ENCODE results near the gene KCNJ4.
"Not testable (repeated sequence)": the region's sequence is repeated elsewhere in the genome, so short reads cannot be mapped to it uniquely, and the experiment has no call there.

Gene KCNJ4

DNA sequence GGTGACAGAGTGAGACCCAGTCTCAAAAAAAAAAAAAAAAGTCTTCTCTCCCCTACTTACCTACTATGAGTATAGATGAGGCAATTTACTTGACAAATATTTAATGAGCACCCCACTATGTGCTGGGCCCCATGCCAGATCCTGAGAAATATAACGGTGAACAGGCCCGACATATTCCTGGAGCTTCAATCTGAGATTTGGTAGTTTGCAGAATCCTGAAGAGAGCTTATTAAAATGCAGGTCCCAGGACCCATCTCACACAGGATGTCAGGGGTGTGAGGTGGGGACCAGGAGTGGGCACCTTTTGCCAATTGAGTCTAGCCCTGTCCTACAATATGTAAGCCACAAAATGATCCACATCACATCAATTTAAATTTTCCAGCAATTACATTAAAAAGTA is 44.0 kb downstream of the KCNJ4 start:
- H3K9ac ChIP-seq (ENCODE audit: low read length) = no peak overlapping the region
- no peak overlapping the region for H3K4ac ChIP-seq (ENCODE audit: low read depth, low read length)
- no peaks in the 10 kb centered on the region for H3K79me1 ChIP-seq (ENCODE audit: low read length)
- H3K27me3 ChIP-seq (ENCODE audit: insufficient read depth, low read length) = no peaks in the 10 kb centered on the region
- no peak overlapping the region for H3K4me2 ChIP-seq (ENCODE audit: low read length)
- H3K36me3 ChIP-seq (ENCODE audit: control insufficient read depth in 1 of 2, insufficient read depth in 2 of 2, low read length in 2 of 2) = no peaks in the 10 kb centered on the region
- no peak overlapping the region for H2BK120ac ChIP-seq (ENCODE audit: insufficient read depth, low read length, poor library complexity)
- no peak overlapping the region for H4K12ac ChIP-seq (ENCODE audit: low read depth, low read length)
- H2AK5ac ChIP-seq (ENCODE audit: low read length) = no peak overlapping the region
- H3K23ac ChIP-seq (ENCODE audit: low read length) = no peak overlapping the region
- no peaks in the 10 kb centered on the region for H3K79me2 ChIP-seq (ENCODE audit: control insufficient read depth, insufficient read depth, low read length, poor library complexity)
- H2BK5ac ChIP-seq (ENCODE audit: low read depth, low read length, poor library complexity) = no peak overlapping the region
- WGBS (ENCODE audit: extremely low coverage, insufficient coverage, insufficient read length) = no CpG with 5 or more reads among the region's 2 CpGs
- H3K18ac ChIP-seq (ENCODE audit: low read length) = no peak overlapping the region
- no peak overlapping the region for H4K91ac ChIP-seq (ENCODE audit: low read depth, low read length)
- H3K4me1 ChIP-seq (ENCODE audit: control insufficient read depth in 1 of 2, insufficient read depth in 2 of 2, low read length in 2 of 2) = no peaks in the 10 kb centered on the region
- no peak overlapping the region for H3K14ac ChIP-seq (ENCODE audit: low read length)
- H2AFZ ChIP-seq (ENCODE audit: insufficient read depth, low read length, poor library complexity) = no peak overlapping the region
- H3K4me3 ChIP-seq (ENCODE audit: low read depth, low read length) = no peak overlapping the region
- no peak overlapping the region for H3K27ac ChIP-seq (ENCODE audit: low read depth, low read length)
- H3K9me3 ChIP-seq (ENCODE audit: insufficient read depth, low read depth, low read length) = peaks cover 8% of the 10 kb centered on the region
- no peak overlapping the region for H4K8ac ChIP-seq (ENCODE audit: low read depth, low read length)
- H2BK12ac ChIP-seq (ENCODE audit: low read length) = no peak overlapping the region
- DNase-seq = no peak

DNA sequence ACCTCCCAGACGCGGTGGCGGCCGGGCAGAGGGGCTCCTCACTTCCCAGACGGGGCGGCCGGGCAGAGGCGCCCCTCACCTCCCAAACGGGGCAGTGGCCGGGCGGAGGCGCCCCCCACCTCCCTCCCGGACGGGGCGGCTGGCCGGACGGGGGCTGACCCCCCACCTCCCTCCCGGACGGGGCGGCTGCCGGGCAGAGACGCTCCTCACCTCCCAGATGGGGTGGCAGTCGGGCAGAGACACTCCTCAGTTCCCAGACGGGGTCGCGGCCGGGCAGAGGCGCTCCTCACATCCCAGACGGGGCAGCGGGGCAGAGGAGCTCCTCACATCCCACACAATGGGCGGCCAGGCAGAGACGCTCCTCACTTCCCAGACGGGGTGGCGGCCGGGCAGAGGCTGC is 45.1 kb downstream of the KCNJ4 start:
- H4K91ac ChIP-seq (ENCODE audit: low read depth, low read length); H3K27ac ChIP-seq (ENCODE audit: low read depth, low read length); H3K4ac ChIP-seq (ENCODE audit: low read depth, low read length); H3K14ac ChIP-seq (ENCODE audit: low read length); H3K9me3 ChIP-seq (ENCODE audit: insufficient read depth, low read depth, low read length); H3K23ac ChIP-seq (ENCODE audit: low read length); H4K8ac ChIP-seq (ENCODE audit: low read depth, low read length); H2AFZ ChIP-seq (ENCODE audit: insufficient read depth, low read length, poor library complexity); H3K27me3 ChIP-seq (ENCODE audit: insufficient read depth, low read length); H3K79me1 ChIP-seq (ENCODE audit: low read length); DNase-seq; H4K12ac ChIP-seq (ENCODE audit: low read depth, low read length); H3K9ac ChIP-seq (ENCODE audit: low read length); H2AK5ac ChIP-seq (ENCODE audit: low read length); H3K4me2 ChIP-seq (ENCODE audit: low read length); H3K18ac ChIP-seq (ENCODE audit: low read length); H2BK12ac ChIP-seq (ENCODE audit: low read length); H3K79me2 ChIP-seq (ENCODE audit: control insufficient read depth, insufficient read depth, low read length, poor library complexity); H3K36me3 ChIP-seq (ENCODE audit: control insufficient read depth in 1 of 2, insufficient read depth in 2 of 2, low read length in 2 of 2); H3K4me1 ChIP-seq (ENCODE audit: control insufficient read depth in 1 of 2, insufficient read depth in 2 of 2, low read length in 2 of 2); H3K4me3 ChIP-seq (ENCODE audit: low read depth, low read length); H2BK5ac ChIP-seq (ENCODE audit: low read depth, low read length, poor library complexity); H2BK120ac ChIP-seq (ENCODE audit: insufficient read depth, low read length, poor library complexity): not testable (repeated sequence)
- WGBS (ENCODE audit: extremely low coverage, insufficient coverage, insufficient read length) = no CpG with 5 or more reads among the region's 35 CpGs

DNA sequence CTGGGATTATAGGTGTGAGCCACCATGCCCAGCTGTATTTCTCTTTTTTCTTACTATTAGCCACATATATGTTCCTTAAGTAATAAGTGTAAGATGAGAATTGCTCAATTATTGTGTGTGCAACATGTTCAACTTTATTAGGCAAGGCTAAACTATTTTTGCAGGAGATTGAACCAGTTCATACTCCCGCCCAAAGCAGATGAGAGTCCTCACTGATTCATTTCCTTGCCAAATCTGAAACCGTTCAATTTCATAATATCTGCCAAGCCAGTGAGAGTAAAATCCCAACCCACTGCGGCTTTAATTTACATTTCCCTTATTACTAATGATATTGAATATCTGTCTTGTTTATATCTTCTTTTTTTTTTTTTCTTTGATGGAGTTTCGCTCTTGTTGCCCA is 48.4 kb downstream of the KCNJ4 start:
- H3K9me3 ChIP-seq (ENCODE audit: insufficient read depth, low read depth, low read length) = peaks cover 6% of the 10 kb centered on the region
- H4K12ac ChIP-seq (ENCODE audit: low read depth, low read length) = no peak overlapping the region
- H3K14ac ChIP-seq (ENCODE audit: low read length) = no peak overlapping the region
- H3K36me3 ChIP-seq (ENCODE audit: control insufficient read depth in 1 of 2, insufficient read depth in 2 of 2, low read length in 2 of 2) = no peaks in the 10 kb centered on the region
- H2BK12ac ChIP-seq (ENCODE audit: low read length) = no peak overlapping the region
- H2AK5ac ChIP-seq (ENCODE audit: low read length) = no peak overlapping the region
- no peak overlapping the region for H2BK120ac ChIP-seq (ENCODE audit: insufficient read depth, low read length, poor library complexity)
- H3K79me1 ChIP-seq (ENCODE audit: low read length) = no peaks in the 10 kb centered on the region
- H4K91ac ChIP-seq (ENCODE audit: low read depth, low read length) = no peak overlapping the region
- H3K27ac ChIP-seq (ENCODE audit: low read depth, low read length) = no peak overlapping the region
- H3K27me3 ChIP-seq (ENCODE audit: insufficient read depth, low read length) = no peaks in the 10 kb centered on the region
- H3K23ac ChIP-seq (ENCODE audit: low read length) = no peak overlapping the region
- DNase-seq = no peak
- H4K8ac ChIP-seq (ENCODE audit: low read depth, low read length) = no peak overlapping the region
- no peak overlapping the region for H3K4me3 ChIP-seq (ENCODE audit: low read depth, low read length)
- no peak overlapping the region for H3K4me2 ChIP-seq (ENCODE audit: low read length)
- no peaks in the 10 kb centered on the region for H3K79me2 ChIP-seq (ENCODE audit: control insufficient read depth, insufficient read depth, low read length, poor library complexity)
- H2BK5ac ChIP-seq (ENCODE audit: low read depth, low read length, poor library complexity) = no peak overlapping the region
- H3K18ac ChIP-seq (ENCODE audit: low read length) = no peak overlapping the region
- no peak overlapping the region for H3K9ac ChIP-seq (ENCODE audit: low read length)
- WGBS (ENCODE audit: extremely low coverage, insufficient coverage, insufficient read length) = no CpG with 5 or more reads among the region's 4 CpGs
- H3K4ac ChIP-seq (ENCODE audit: low read depth, low read length) = no peak overlapping the region
- H3K4me1 ChIP-seq (ENCODE audit: control insufficient read depth in 1 of 2, insufficient read depth in 2 of 2, low read length in 2 of 2) = no peaks in the 10 kb centered on the region
- H2AFZ ChIP-seq (ENCODE audit: insufficient read depth, low read length, poor library complexity) = no peak overlapping the region

DNA sequence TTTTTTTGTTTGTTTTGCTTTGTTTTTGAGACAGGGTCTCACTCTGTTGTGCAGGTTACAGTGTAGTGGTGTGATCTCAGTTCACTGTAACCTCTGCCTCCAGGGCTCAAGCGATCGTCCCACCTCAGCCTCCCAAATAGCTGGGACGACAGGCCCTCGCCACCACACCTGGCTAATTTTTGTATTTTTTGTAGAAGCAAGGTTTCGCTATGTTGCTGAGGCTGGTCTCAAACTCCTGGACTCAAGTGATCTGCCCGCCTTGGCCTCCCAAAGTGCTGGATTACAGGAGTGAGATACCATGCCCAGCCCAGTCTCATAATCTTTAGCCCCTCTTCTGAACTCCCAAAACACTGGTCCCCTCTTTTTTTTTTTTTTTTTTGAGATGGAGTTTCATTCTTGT is 50.6 kb downstream of the KCNJ4 start:
- Histone ChIP-seq H3K23ac (ENCODE audit: low read length) (no peak overlapping the region), H3K36me3 (ENCODE audit: control insufficient read depth in 1 of 2, insufficient read depth in 2 of 2, low read length in 2 of 2) (no peaks in the 10 kb centered on the region), H3K18ac (ENCODE audit: low read length) (no peak overlapping the region), H3K27ac (ENCODE audit: low read depth, low read length) (no peak overlapping the region), H3K14ac (ENCODE audit: low read length) (no peak overlapping the region), H4K91ac (ENCODE audit: low read depth, low read length) (no peak overlapping the region), H3K27me3 (ENCODE audit: insufficient read depth, low read length) (no peaks in the 10 kb centered on the region), H2BK120ac (ENCODE audit: insufficient read depth, low read length, poor library complexity) (no peak overlapping the region), H3K9ac (ENCODE audit: low read length) (no peak overlapping the region), H3K79me2 (ENCODE audit: control insufficient read depth, insufficient read depth, low read length, poor library complexity) (no peaks in the 10 kb centered on the region), H4K8ac (ENCODE audit: low read depth, low read length) (no peak overlapping the region), H4K12ac (ENCODE audit: low read depth, low read length) (no peak overlapping the region), H3K4me3 (ENCODE audit: low read depth, low read length) (no peak overlapping the region), H2BK5ac (ENCODE audit: low read depth, low read length, poor library complexity) (no peak overlapping the region), H2AK5ac (ENCODE audit: low read length) (no peak overlapping the region), H2AFZ (ENCODE audit: insufficient read depth, low read length, poor library complexity) (no peak overlapping the region), H3K4me1 (ENCODE audit: control insufficient read depth in 1 of 2, insufficient read depth in 2 of 2, low read length in 2 of 2) (no peaks in the 10 kb centered on the region), H3K4ac (ENCODE audit: low read depth, low read length) (no peak overlapping the region), H3K4me2 (ENCODE audit: low read length) (no peak overlapping the region), H3K9me3 (ENCODE audit: insufficient read depth, low read depth, low read length) (no peaks in the 10 kb centered on the region), H3K79me1 (ENCODE audit: low read length) (no peaks in the 10 kb centered on the region), H2BK12ac (ENCODE audit: low read length) (no peak overlapping the region)
- no CpG with 5 or more reads among the region's 6 CpGs for WGBS (ENCODE audit: extremely low coverage, insufficient coverage, insufficient read length)
- no peak for DNase-seq

All from trophoblast cell (in vitro differentiated cells and primary cell).